SK-N-SH (cell line): ENCODE measurements around the gene ALPI.

ENCODE experiments used
- CTCF ChIP-seq: fragments of 200-600 bp; sonication (generic); IDR thresholded peaks from 2 replicates; pipeline ENCODE4 v1.6.1; 2017; ENCODE audit warnings: antibody characterized with exemption, mild to moderate bottlenecking, moderate library complexity
- JUND ChIP-seq: IDR thresholded peaks from 2 replicates; pipeline ENCODE4 v1.4.0; 2012
- MXI1 ChIP-seq: IDR thresholded peaks from 2 replicates; pipeline ENCODE4 v1.6.1; 2012; ENCODE audit warnings: mild to moderate bottlenecking, low read depth, low read length, improper control_type of control experiment
- NFIC ChIP-seq: IDR thresholded peaks from 2 replicates; pipeline ENCODE4 v1.4.0; 2012; ENCODE audit warnings: borderline replicate concordance
- POLR2AphosphoS5 ChIP-seq: IDR thresholded peaks from 2 replicates; pipeline ENCODE4 v1.6.1; 2012; ENCODE audit warnings: low read depth, low read length
- REST ChIP-seq: IDR thresholded peaks from 2 replicates; pipeline ENCODE4 v1.6.1; 2012; ENCODE audit warnings: mild to moderate bottlenecking, low read depth, low read length, moderate library complexity

GRCh38 chr2:232458661-232459418 is 2.9 kb downstream of the ALPI start:
- TF ChIP-seq NFIC (no peak), MXI1 (no peak), REST (no peak), POLR2AphosphoS5 (no peak), CTCF (no peak), JUND (no peak)
